Stomach (tissue), 19 donors: ENCODE measurements around the gene ECM2. TPM values are rescaled to one million over a fixed set of nuclear protein-coding genes. Genes with fewer than 3 reads are reported as not detected.
"Not testable (repeated sequence)": the region's sequence is repeated elsewhere in the genome, so short reads cannot be mapped to it uniquely, and the experiment has no call there.

Experiments used
- DNase-seq, 2 donors: peaks; one replicate each; pipeline versions ENCODE4 v3.0.0 to v3.0.0-alpha.2; 2013 to 2019
- H3K27ac ChIP-seq, 5 donors: fragments of 200-600 bp in 4 of 5; sonication (generic) in 4 of 5; one replicate each; pipeline ENCODE4 v1.5.1; 2013 to 2019; ENCODE audit warnings: mild to moderate bottlenecking in 1 of 5, moderate library complexity in 1 of 5
- H3K27me3 ChIP-seq, 3 donors: fragments of 200-600 bp; sonication (generic); one replicate each; pipeline ENCODE4 v1.5.1; 2017 to 2019; ENCODE audit warnings: mixed run types in 1 of 3
- H3K36me3 ChIP-seq, 4 donors: fragments of 200-600 bp; sonication (generic); 1 replicate in 3 of 4; 2 replicates in 1 of 4; pipeline ENCODE4 v1.5.1; 2016 to 2019
- H3K4me1 ChIP-seq, 4 donors: fragments of 200-600 bp; sonication (generic); one replicate each; pipeline ENCODE4 v1.5.1; 2016 to 2019
- H3K4me3 ChIP-seq, 4 donors: fragments of 200-600 bp; sonication (generic) in 3 of 4; one replicate each; pipeline ENCODE4 v1.5.1; 2016 to 2019; ENCODE audit warnings: mild to moderate bottlenecking in 1 of 4
- H3K9me3 ChIP-seq, 4 donors: fragments of 200-600 bp; sonication (generic); one replicate each; pipeline ENCODE4 v1.5.1; 2016 to 2019
- CTCF ChIP-seq, 7 experiments: fragments of 450-650 bp in 4 of 7; fragments of 200-600 bp in 3 of 7; sonication (generic) in 3 of 7; IDR thresholded peaks; one replicate each; pipeline ENCODE4 v1.5.1; 2016 to 2019; ENCODE audit warnings: antibody characterized with exemption in 7 of 7, control low read depth in 2 of 7, mild to moderate bottlenecking in 1 of 7
- EP300 ChIP-seq: sonication (generic); formaldehyde crosslinking; IDR thresholded peaks from one replicate; pipeline ENCODE4 v1.6.1; 2017; ENCODE audit warnings: antibody characterized with exemption
- POLR2A ChIP-seq, 4 donors: fragments of 450-650 bp; IDR thresholded peaks; one replicate each; pipeline ENCODE4 v1.6.1; 2016; ENCODE audit warnings: antibody characterized with exemption in 4 of 4, control low read depth in 2 of 4, mild to moderate bottlenecking in 1 of 4, moderate library complexity in 1 of 4
- POLR2AphosphoS5 ChIP-seq, 3 donors: sonication (generic); formaldehyde crosslinking; IDR thresholded peaks; one replicate each; pipeline ENCODE4 v1.6.1; 2016; ENCODE audit warnings: antibody characterized with exemption in 3 of 3
- WGBS, 5 donors: extraction: QIAGEN DNeasy Blood & Tissue Kit in 3 of 5; methylation state at CpG; one replicate each; pipeline versions ENCODE4 v1.1.5 to v1.1.7; 2013 to 2018; 5-methylcytosine and 5-hydroxymethylcytosine counted together
- intact Hi-C: fragments of 100-400 bp; cut with DNase I; formaldehyde crosslinking; loops from one replicate; pipeline ENCODE4 v1.15.1; 2023; ENCODE audit warnings: low total_unique reads
- long read RNA-seq, 10 donors: transcript quantifications; one replicate each; lab custom pipeline, GENCODE V29; 2026
- polyA plus RNA-seq, 3 donors: library from polyadenylated mRNA; stranded (reverse); fragments of 200-250 nt; gene quantifications; one replicate each; pipeline ENCODE4 v1.2.3, GENCODE V29; 2013
- total RNA-seq, 5 donors: library from RNA; depleted of rRNA; stranded (reverse); fragments of >200 nt; gene quantifications; one replicate each; pipeline versions ENCODE4 v1.1.0 to v1.2.3, GENCODE V29; 2014 to 2016
- donor health status: healthy with polysubstance abuse.
- donor health status: Bipolar disorder and iron deficiency.
- donor health status: healthy.

ECM2 gene
- 10 to 100 TPM in 1 of 5 donors, 1 to 10 TPM in 1, under 1 TPM in 1, not detected in 2; 0.14 to 22.6 (median 1.2) TPM for total RNA-seq
- polyA plus RNA-seq, result 1 to 10 TPM in 1 of 3 donors, under 1 TPM in 2; 0.37 to 1.2 (median 0.90) TPM
- long read RNA-seq, donor 1, result 0 reads
- long read RNA-seq, donor 2, result 0 reads
- long read RNA-seq, donor 3, result 0 reads
- long read RNA-seq, donor 4, result 0 reads
- long read RNA-seq, donor 5, result 0 reads
- long read RNA-seq, donor 6, partial matches to known transcripts, result 0 of 1 reads
- long read RNA-seq, donor 6, other reads (novel, unspliced or antisense), result 0 of 1 reads
- long read RNA-seq, donor 7, partial matches to known transcripts, result 0 of 1 reads
- long read RNA-seq, donor 7, other reads (novel, unspliced or antisense), result 0 of 1 reads
- long read RNA-seq, donor 8, result 0 reads
- long read RNA-seq, donor 9, result 0 reads
- long read RNA-seq, donor 10, result 0 reads

- H3K9me3 ChIP-seq, result no peaks in the 10 kb centered on the region
- H3K36me3 ChIP-seq, result no peaks in the 10 kb centered on the region
- peaks cover 0 to 29% (median 4%) of the 10 kb centered on the region in 4 donors for H3K4me1 ChIP-seq
- intact Hi-C loops, result no loop called here
- 61 to 75% (median 66%) methylated on average over 7 of the region's 7 CpGs for WGBS, 5 donors
- peak within 1 kb of the TSS in 3 of 4 donors; percentile 6 to 28 (median 19) for H3K4me3 ChIP-seq
- peak in 1 of 2 donors; percentile 71 for DNase-seq
- TF ChIP-seq EP300 (no peak), POLR2A (IDR thresholded peaks at IDR 0.05) (no peak), CTCF (IDR thresholded peaks at IDR 0.05) (no peak), POLR2AphosphoS5 (IDR thresholded peaks at IDR 0.05) (no peak)
- H3K27ac ChIP-seq, result peak within 1 kb of the TSS in 4 of 5 donors; percentile 22 to 58 (median 46)
- H3K27me3 ChIP-seq, result no peaks in the 10 kb centered on the region
These were observed at the start of gene ECM2 for GRCh38 chr9:92535940-92536850. TSS of gene ECM2 (minus strand) at chr9:92535990. CDS start at chr9:92522866, 13,124 bp downstream.

- Histone ChIP-seq H3K4me1 (peaks cover 0 to 4% (median 0%) of the 10 kb centered on the region in 4 donors), H3K27ac (no peak overlapping the region), H3K4me3 (no peak overlapping the region), H3K9me3 (no peaks in the 10 kb centered on the region), H3K36me3 (no peaks in the 10 kb centered on the region), H3K27me3 (no peaks in the 10 kb centered on the region)
- no peak for TF ChIP-seq POLR2A (IDR thresholded peaks at IDR 0.05)
- TF ChIP-seq POLR2AphosphoS5 (IDR thresholded peaks at IDR 0.05), result no peak
- TF ChIP-seq EP300, result no peak
- TF ChIP-seq CTCF (IDR thresholded peaks at IDR 0.05), result no peak
- intact Hi-C loops, result no loop called here
- no peak for DNase-seq
- WGBS, 5 donors, result 65 to 82% (median 74%) methylated on average over 1 of the region's 1 CpG
These were observed 40.4 kb upstream of the ECM2 start for GRCh38 chr9:92576175-92576574.

GRCh38 chr9:92573612-92574011 lies 37.8 kb upstream of the ECM2 start:
- H3K4me3 ChIP-seq, H3K4me1 ChIP-seq, H3K9me3 ChIP-seq, H3K27ac ChIP-seq, H3K27me3 ChIP-seq, intact Hi-C loops, DNase-seq, H3K36me3 ChIP-seq: not testable (repeated sequence)
- WGBS, 5 donors, result 93 to 96% (median 94%) methylated on average over 13 to 14 of the region's 14 CpGs

- DNase-seq, intact Hi-C loops, H3K36me3 ChIP-seq, H3K4me3 ChIP-seq, H3K27me3 ChIP-seq, H3K4me1 ChIP-seq, H3K9me3 ChIP-seq, H3K27ac ChIP-seq: not testable (repeated sequence)
- WGBS, 5 donors, result 83 to 93% (median 91%) methylated on average over 2 of the region's 2 CpGs
These were observed 36.1 kb upstream of the ECM2 start for GRCh38 chr9:92571871-92572270.

- Histone ChIP-seq H3K36me3 (no peaks in the 10 kb centered on the region), H3K27ac (no peak overlapping the region), H3K27me3 (no peaks in the 10 kb centered on the region), H3K9me3 (peaks cover 0 to 6% (median 0%) of the 10 kb centered on the region in 4 donors), H3K4me3 (no peak overlapping the region), H3K4me1 (peaks cover 0 to 18% (median 0%) of the 10 kb centered on the region in 4 donors)
- TF ChIP-seq EP300, result no peak
- no peak for TF ChIP-seq POLR2A (IDR thresholded peaks at IDR 0.05)
- no peak for TF ChIP-seq CTCF (IDR thresholded peaks at IDR 0.05)
- TF ChIP-seq POLR2AphosphoS5 (IDR thresholded peaks at IDR 0.05), result no peak
- intact Hi-C loops, result no loop called here
- WGBS, 5 donors, result 73 to 93% (median 74%) methylated on average over 2 of the region's 2 CpGs
- DNase-seq, result peak in 1 of 2 donors; percentile 47
These were observed 29.2 kb upstream of the ECM2 start for GRCh38 chr9:92564982-92565381.
